SK-N-SH treated with all-trans-retinoic acid at 6 μM for 48 hours (cell line): ENCODE data around the gene ZAR1.

ENCODE experiments used
- CREB5 ChIP-seq: fragments of 250-450 bp; sonication (Bioruptor Pico); IDR thresholded peaks from 2 replicates; pipeline ENCODE4 v1.5.1; 2020; ENCODE audit warnings: low read depth, mild to moderate bottlenecking, moderate library complexity
- CSDC2 ChIP-seq: fragments of 250-450 bp; sonication (Bioruptor Pico); IDR thresholded peaks from 2 replicates; pipeline ENCODE4 v1.5.0; 2020; ENCODE audit warnings: mild to moderate bottlenecking, moderate library complexity
- ESRRG ChIP-seq: fragments of 250-450 bp; sonication (Bioruptor Pico); IDR thresholded peaks from 2 replicates; pipeline ENCODE4 v1.6.1; 2021; ENCODE audit warnings: mild to moderate bottlenecking
- PATZ1 ChIP-seq: fragments of 250-450 bp; sonication (Bioruptor Pico); IDR thresholded peaks from 2 replicates; pipeline ENCODE4 v1.8.0; 2020; ENCODE audit warnings: mild to moderate bottlenecking, moderate library complexity, borderline replicate concordance
- PPARA ChIP-seq: fragments of 250-450 bp; sonication (Bioruptor Pico); IDR thresholded peaks from 2 replicates; pipeline ENCODE4 v1.5.0; 2020; ENCODE audit warnings: mild to moderate bottlenecking, borderline replicate concordance
- RARB ChIP-seq: fragments of 250-450 bp; sonication (Bioruptor Pico); IDR thresholded peaks from 2 replicates; pipeline ENCODE4 v1.8.0; 2021; ENCODE audit warnings: mild to moderate bottlenecking, moderate library complexity
- TOX ChIP-seq: fragments of 250-450 bp; sonication (Bioruptor Pico); IDR thresholded peaks from 2 replicates; pipeline ENCODE4 v1.8.0; 2021; ENCODE audit warnings: mild to moderate bottlenecking, moderate library complexity, borderline replicate concordance
- TSHZ2 ChIP-seq: fragments of 250-450 bp; sonication (Bioruptor Pico); IDR thresholded peaks from 2 replicates; pipeline ENCODE4 v1.5.0; 2020; ENCODE audit warnings: mild to moderate bottlenecking, moderate library complexity
- ZFP30 ChIP-seq: fragments of 450-650 bp; formaldehyde crosslinking; IDR thresholded peaks from 2 replicates; pipeline ENCODE4 v1.5.0; 2022; ENCODE audit warnings: mild to moderate bottlenecking, moderate library complexity
- ZNF70 ChIP-seq: fragments of 450-650 bp; formaldehyde crosslinking; IDR thresholded peaks from 2 replicates; pipeline ENCODE4 v1.5.0; 2020; ENCODE audit warnings: mild to moderate bottlenecking, moderate library complexity
- ZNF8 ChIP-seq: fragments of 450-650 bp; formaldehyde crosslinking; IDR thresholded peaks from 2 replicates; pipeline ENCODE4 v1.5.0; 2020; ENCODE audit warnings: mild to moderate bottlenecking, moderate library complexity
- TF ChIP-seq, protein P1 (sequence below): fragments of 250-450 bp; sonication (Bioruptor Pico); IDR thresholded peaks from 2 replicates; pipeline ENCODE4 v1.8.0; 2021; ENCODE audit warnings: low read depth, mild to moderate bottlenecking, moderate library complexity, borderline replicate concordance

DNA sequence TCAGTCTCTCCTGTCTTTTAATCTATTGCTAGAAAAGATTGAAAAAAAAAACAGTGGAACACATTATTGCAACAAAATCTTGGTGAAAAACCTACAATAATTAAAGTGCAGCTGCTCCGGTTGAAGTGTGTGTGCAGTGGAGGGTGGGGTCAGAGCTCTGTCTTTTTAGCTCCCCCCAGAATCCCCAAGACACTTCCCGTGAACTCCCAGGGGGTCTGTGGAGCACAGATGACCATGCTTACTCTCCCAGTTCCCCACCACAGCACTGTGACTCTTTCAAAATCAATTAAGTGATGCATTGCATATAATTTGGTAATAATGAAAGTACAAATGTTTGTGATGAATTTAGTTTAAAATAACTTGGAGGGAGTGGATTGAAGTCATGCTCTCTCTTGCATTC lies 22.6 kb upstream of the ZAR1 start:
- no peak for TF ChIP-seq TSHZ2 (CRISPR knock-in tag)
- no peak for TF ChIP-seq CSDC2 (CRISPR knock-in tag)
- no peak for TF ChIP-seq ZNF70 (CRISPR knock-in tag)
- TF ChIP-seq, protein P1, sequence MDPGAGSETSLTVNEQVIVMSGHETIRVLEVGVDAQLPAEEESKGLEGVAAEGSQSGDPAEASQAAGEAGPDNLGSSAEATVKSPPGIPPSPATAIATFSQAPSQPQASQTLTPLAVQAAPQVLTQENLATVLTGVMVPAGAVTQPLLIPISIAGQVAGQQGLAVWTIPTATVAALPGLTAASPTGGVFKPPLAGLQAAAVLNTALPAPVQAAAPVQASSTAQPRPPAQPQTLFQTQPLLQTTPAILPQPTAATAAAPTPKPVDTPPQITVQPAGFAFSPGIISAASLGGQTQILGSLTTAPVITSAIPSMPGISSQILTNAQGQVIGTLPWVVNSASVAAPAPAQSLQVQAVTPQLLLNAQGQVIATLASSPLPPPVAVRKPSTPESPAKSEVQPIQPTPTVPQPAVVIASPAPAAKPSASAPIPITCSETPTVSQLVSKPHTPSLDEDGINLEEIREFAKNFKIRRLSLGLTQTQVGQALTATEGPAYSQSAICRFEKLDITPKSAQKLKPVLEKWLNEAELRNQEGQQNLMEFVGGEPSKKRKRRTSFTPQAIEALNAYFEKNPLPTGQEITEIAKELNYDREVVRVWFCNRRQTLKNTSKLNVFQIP: no peak
- no peak for TF ChIP-seq RARB
- no peak for TF ChIP-seq ZFP30 (CRISPR knock-in tag)
- no peak for TF ChIP-seq PPARA (CRISPR knock-in tag)
- no peak for TF ChIP-seq TOX
- no peak for TF ChIP-seq CREB5 (CRISPR knock-in tag)
- TF ChIP-seq ZNF8: no peak
- TF ChIP-seq ESRRG: no peak
- no peak for TF ChIP-seq PATZ1 (CRISPR knock-in tag)
